H54 (cell line): ENCODE results near the gene RDX.
"Not testable (repeated sequence)": the region's sequence is repeated elsewhere in the genome, so short reads cannot be mapped to it uniquely, and the experiment has no call there.

Experiments used
- DNase-seq: peaks from one replicate; pipeline ENCODE4 v3.0.0; 2011; ENCODE audit warnings: low spot score, mixed read lengths; ENCODE audit not compliant: insufficient read length
- FAIRE-seq: peaks from 3 replicates; lab custom pipeline; 2011; peaks lifted over from hg19 to GRCh38; lab: Jason Lieb, UNC
- POLR2A ChIP-seq: IDR thresholded peaks from 2 replicates; pipeline ENCODE4 v1.6.1; 2011; ENCODE audit warnings: low read depth, mild to moderate bottlenecking, low read length

Gene RDX

DNA sequence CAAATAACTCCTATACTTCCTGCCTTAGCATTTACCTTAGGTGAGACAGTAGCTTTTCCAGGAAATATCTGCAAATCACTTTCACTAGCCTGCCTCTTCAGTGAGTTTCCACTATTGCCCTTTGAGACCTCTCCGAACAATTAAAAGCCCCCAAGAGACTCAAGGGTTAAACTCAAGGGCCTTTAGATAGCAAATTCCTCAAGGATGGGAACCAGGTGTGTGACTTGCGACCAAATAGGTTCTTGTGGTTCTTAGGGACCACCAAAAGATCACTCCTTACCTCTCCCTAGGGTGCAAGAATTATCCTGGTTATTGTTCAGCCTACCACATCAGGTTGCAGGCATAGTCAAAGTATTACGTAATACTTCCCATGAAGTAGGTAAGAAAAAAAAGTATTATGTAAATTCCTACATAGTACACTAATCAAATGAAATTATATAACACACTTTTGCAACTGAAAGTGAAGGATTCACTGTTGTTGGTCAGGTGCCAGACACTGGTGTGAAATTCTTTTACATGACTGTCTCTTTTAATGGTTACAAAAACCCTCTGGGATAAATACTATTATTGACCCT is 1.4 kb upstream of the RDX start:
- TF ChIP-seq POLR2A, result no peak
- no peak for DNase-seq
- no peak for FAIRE-seq

GRCh38 chr11:110297076-110297725 is 787 bp upstream of the RDX start:
- no peak for DNase-seq
- no peak for FAIRE-seq
- no peak for TF ChIP-seq POLR2A

DNA sequence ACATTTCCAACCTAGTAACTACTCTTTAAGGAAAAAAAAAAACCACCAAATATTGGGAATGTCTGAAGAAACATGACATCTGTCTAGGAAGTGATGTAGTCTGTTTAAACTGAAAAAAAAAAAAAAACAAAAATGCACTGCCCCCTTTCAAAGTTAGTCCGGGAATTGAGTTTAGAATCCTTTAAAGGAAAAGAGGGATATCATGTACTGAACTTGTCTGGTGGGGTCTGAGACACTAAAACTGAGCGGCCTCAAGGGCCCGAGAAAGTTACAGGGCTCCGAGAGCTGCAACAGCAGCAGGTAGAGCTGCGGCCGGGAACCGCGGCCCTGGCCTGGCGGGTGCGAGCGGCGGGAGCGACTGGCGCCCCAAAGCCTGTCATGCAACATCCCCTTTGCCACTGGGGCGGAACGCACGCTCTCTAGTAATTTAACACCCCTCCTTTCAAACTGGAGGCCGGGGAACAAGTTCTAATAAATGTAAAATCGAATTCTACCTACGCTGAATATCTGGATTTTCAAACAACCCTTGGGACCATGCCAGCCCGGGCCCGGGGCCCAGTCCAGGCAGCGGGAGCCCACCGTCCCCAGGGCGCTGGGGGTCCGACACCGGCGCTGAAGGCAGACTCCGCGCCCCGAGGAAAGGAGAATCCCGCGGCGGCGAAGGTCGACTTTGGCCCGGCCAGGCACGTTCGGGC is 736 bp downstream of the RDX start:
- TF ChIP-seq POLR2A, result no peak
- DNase-seq (no peak), FAIRE-seq (no peak)

DNA sequence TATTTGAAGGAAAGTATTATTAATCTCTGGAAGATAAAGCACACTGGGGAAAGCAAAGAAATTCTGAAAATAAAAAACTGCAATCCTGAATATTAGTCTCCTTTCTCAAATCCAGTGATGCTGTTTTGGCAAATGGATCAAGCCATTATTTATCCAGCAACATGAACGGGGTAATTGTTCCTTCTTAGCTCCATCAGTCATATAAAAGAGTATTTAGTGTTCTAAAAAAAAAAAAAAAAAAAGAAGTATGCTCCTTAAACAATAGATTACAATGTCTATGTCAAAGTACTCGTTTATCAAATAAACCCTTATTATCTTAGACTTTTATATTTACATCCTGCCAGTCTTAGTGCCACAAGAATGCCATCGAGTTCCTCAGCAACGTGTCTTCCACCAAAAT is 1.3 kb downstream of the RDX start:
- FAIRE-seq (no peak), DNase-seq (no peak)
- no peak for TF ChIP-seq POLR2A

DNA sequence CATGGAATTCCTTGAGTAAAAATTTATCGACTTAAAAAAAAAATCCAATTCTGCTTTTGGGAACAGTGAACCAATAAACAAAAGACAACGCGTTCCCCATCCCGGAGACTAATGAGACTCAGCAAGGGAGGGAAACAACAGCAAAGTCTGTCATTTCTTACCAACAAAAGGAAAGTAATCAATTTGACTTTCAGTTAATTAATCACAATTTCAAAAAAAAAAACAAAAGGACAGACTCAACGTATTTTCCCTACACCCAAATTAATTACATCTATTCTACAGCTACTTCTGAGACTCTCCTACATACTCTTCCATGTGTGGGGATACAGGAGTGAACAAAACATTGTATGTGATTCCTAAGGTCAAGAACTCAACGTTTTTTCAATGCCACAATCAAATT is 1.9 kb downstream of the RDX start:
- FAIRE-seq (no peak), DNase-seq (no peak)
- no peak for TF ChIP-seq POLR2A

DNA sequence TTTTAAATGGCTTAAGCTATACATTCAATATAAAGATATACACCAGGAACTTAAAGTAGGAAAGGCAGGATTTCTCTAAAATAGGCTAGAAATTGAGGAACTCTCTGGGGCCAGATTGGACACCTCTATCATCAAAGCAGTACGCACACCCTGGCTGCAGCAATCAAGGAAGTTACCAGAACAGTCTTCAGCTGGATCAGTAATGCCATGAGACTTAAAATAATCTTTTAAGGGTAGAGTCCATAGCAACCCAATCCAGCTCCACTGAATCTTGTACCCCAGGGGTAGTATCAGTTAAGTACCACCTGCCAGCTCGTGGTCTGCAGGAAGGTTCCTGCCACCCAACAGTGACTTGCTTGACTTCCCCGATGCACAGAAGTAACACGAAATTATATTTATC is 3.0 kb downstream of the RDX start:
- DNase-seq (no peak), FAIRE-seq (no peak)
- TF ChIP-seq POLR2A, result no peak

DNA sequence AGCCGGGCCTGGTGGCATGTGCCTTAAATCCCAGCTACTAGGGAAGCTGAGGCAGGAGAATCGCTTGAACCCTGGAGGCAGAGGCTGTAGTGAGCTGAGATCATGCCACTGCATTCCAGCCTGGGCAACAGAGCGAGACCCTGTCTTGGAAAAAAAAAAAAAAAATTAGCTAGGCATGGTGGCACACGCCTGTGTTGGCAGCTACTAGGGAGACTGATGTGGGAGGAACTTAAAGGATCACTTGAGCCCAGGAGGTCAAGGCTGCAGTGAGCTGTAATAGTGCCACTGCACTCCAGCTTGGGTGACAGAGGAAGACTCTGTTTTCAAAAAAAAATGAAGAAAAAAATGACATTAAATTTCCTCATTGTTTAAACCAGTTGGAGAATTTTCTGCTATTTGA is 4.3 kb downstream of the RDX start:
- FAIRE-seq, DNase-seq: not testable (repeated sequence)

DNA sequence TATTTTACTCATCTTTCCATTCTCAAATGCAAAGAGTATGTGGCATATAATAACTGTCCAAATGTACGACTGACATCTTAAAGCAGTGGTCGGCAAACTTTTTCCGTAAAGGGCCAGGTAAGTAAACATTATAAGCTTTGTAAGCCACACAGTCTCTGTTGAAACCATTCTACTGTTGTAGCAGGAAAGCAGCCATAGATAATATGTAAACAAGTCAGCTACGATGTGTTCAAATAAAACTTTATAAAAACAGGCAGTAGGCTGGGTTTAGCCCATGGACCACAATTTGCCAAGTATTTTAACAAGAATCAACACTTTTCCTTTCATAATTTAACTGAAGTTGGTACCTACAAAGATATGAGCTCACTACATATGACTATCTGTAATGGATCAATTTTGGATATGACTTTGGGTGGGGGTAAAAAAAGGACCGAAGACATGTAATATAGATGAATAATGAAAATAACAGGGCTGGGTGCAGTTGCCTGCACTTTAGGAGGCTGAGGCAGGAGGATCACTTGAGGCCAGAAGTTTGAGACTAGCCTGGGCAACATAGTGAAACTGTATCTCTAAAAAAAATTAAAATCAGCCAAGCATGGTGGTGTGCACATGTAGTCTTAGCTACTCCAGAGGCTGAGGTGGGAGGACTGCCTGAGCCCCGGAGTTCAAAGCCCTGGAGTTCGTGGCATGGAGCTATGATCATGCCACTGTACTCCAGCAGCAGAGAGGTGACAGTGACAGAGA is 5.7 kb downstream of the RDX start:
- FAIRE-seq (no peak), DNase-seq (no peak)
- TF ChIP-seq POLR2A, result no peak

DNA sequence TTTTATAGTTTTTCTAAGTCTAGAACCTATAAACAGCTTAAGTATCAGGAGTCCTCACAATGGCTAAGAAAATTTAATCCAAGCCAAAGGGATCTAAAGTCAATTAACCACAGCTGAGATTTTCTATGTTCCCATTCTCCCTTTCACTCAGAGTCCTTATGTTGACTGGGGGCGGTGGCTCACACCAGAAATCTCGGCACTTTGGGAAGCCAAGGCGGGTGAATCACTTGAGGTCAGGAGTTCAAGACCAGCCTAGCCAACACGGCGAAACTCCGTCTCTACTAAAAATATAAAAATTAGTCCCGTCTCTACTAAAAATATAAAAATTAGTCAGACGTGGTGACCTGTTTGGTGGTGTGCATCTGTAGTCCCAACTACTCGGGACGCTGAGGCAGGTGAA is 6.9 kb downstream of the RDX start:
- no peak for DNase-seq
- TF ChIP-seq POLR2A, result no peak
- no peak for FAIRE-seq

GRCh38 chr11:110287537-110287936 is 8.9 kb downstream of the RDX start:
- DNase-seq, result no peak
- no peak for TF ChIP-seq POLR2A
- FAIRE-seq, result no peak

DNA sequence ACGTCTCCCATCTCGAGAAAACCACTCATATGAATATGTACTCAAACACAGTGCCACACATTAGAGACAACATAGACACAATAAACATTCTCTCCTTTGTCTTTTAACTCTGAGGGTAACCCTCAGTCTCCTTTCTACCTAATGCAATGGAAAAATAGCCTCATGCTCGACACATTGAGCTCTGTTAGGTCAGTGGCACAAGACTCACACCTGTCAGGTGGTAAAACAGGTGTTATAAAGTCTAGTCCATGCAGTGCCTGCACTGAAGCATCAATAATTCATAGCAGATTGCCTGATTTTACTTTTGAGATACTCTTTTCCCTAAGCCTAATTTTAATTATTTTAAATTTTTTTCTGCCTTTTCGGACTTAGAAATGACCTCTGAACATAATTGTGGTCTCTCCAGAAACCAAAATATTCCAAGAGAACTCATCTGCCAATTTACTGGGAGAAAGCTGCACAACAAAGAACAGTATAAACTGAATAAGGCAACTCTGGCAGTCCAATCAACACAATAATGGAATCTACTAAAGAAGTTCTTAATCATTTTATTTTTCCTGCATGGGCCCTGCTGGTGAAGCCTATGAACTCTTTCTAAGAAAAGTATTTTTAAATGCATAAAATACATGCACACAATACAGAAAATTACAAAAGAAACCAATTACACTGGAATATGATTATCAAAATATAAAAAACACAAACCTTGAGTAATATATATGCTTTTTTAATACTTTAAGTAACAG is 9.9 kb downstream of the RDX start:
- FAIRE-seq, result no peak
- no peak for TF ChIP-seq POLR2A
- DNase-seq, result no peak

- TF ChIP-seq POLR2A, result no peak
- DNase-seq (no peak), FAIRE-seq (no peak)
Measured at GRCh38 chr11:110283862-110284261, 12.6 kb downstream of the RDX start.

GRCh38 chr11:110280595-110280994 is 15.8 kb downstream of the RDX start:
- DNase-seq, FAIRE-seq: not testable (repeated sequence)

DNA sequence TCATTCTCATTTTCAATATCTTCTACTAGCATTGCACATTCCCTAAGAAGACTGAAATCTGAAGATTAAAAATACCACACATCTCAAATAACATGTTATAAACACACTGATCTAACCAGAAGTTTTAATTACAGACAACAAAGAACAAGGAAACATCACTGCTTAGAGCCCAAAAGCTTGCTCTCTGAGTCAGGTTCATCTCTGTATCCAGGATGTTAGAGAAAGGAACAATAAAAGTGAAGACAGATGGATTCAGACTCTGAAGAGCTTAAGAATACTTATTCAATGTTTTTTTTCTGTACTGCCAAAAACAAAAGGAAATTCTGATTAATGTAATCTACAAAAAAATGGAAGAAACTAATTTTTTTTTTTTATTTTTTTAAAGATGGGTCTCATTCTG is 16.5 kb downstream of the RDX start:
- DNase-seq, result no peak
- no peak for TF ChIP-seq POLR2A
- FAIRE-seq, result no peak
